Activated CD4-positive, alpha-beta T cell treated with anti-CD3 and anti-CD28 coated beads, Interleukin-2, amount 50 U/mL, for 1 hour (primary cell): ENCODE results near the gene ADAMTS8.

ENCODE experiments used
- DNase-seq: peaks from one replicate; pipeline ENCODE4 v3.0.0-alpha.2; 2020

ADAMTS8 gene

DNA sequence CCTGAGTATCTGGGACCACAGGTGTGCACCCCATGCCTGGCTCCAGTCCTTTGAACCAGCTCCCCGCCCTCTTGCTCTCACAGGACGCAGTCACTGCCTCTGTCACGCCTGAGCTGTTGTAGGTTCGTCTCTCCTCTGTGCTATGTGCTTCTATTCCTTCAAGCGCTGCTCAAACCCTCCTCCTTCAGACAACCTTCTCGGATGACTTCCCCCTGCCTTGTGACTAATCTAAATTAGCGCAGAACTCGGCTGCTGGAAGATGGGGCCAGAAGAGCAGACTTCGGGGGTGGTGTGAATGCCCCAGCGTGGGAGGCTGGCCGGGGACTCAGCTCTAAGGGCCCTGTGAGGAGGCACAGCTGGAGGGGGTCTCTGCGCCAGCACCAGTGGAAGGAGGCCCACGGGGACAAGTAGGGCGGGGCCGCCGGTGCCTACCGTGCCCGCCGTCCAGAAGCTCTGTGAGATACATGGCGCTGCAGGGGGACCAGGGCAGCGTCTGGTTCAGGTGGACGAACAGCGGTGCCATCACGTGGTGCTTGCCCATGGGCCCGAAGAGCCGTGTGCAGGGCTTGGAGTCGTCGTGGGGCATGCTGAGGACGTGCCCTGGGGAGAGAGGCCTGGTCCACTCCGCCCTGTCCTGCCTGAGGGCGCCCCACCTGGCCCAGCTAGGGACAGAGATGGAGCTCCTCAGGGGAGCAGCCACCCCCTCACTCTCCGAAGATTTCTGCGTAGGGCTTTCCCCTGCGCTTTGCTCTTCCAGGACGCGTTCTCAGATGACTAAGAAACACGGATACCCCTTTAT is 12.5 kb downstream of the ADAMTS8 start:
- no peak for DNase-seq

DNA sequence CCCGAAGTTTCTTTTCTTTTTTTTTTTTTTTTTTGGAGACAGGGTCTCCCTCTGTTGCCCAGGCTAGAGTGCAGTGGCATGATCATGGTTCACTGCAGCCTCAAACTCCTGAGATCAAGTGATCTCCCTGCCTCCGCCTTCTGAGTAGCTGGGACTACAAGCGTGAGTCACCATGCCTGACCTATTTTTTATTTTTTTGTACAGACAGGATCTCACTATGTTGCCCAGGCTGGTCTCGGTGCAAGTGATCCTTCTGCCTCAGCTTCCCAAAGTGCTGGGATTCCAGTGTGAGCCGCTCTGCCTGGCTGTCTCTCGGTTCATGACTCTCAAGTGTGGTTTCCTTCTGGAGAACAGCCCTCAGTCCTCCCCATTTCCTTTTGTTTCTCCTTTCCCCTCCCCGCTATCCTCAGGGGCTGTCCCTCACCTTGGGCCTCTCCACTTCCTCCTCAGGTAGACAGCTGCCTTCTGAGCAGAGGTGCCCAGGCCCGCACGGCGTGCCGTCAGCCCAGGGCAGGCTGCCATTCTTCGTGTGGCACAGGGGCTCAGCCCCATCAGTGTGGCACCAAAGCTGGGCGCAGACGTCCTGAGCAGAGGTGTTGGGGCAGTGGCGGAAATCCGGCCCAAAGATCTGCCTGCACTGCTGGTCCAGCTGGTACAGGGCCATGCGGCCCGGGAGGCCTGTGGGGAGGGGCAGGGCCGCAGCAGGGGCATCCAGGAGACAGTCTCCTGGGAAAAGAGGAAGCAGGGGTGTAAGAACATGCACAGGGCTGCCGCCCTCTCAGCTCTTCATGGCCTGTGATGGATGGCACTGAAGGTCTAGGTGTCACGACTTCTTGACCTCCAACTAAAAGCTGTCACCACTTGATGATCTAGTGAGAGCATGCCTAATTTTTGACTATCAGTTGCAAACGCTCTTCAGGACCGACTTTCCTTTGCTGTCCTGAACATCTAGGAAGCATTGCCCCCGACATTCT is 14.0 kb downstream of the ADAMTS8 start:
- no peak for DNase-seq

DNA sequence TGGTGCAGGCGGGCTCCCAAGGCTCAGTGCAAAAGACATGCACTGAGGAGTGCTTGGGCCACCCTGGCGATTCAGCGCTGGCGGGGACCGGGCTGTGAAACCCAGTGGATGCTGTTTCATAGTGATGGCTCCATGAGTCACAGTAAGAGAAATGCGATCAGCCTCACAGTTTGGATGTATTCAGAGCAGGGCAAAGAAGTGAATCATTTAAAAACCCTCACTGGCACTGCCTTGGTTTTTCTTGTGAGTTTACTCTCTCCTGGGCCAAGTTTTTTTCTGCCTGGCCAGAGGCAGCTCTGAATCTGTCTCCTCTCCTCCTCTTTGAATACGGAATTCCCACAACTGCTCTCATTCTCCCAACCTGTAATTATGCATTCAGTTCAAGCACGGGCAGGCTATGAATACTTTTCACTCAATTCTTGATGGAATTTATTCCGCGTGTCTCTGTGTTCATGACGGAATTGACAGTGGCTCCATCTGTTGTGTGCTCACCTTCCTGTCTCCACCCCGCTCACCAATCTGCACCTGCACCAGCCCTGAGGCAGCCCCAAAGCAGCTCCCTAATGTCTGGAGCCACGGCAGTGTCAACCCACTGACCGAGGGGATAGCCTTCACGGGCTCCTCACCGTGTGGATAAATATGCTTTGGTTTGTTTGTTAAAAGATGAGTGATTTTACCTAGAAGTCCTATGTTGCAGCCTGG is 14.9 kb downstream of the ADAMTS8 start:
- DNase-seq = no peak

DNA sequence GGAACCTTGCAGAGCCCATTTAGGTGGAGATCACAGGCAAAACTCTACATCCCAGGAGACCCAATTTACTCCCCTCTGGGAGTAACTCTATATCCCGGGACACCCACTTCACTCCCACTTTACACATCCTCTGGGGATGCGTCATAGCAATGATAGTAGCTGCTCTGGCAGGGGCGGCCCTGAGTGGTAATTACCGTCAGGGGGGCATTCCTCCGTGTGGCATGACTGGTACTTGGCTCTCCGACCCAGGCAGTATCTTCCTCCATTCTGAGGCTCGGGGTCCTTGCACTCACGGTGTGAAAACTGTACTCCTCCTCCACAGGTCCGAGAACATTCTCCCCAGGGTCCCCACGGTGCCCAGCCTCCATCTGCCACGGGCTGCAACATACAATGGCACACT is 17.2 kb downstream of the ADAMTS8 start:
- no peak for DNase-seq

DNA sequence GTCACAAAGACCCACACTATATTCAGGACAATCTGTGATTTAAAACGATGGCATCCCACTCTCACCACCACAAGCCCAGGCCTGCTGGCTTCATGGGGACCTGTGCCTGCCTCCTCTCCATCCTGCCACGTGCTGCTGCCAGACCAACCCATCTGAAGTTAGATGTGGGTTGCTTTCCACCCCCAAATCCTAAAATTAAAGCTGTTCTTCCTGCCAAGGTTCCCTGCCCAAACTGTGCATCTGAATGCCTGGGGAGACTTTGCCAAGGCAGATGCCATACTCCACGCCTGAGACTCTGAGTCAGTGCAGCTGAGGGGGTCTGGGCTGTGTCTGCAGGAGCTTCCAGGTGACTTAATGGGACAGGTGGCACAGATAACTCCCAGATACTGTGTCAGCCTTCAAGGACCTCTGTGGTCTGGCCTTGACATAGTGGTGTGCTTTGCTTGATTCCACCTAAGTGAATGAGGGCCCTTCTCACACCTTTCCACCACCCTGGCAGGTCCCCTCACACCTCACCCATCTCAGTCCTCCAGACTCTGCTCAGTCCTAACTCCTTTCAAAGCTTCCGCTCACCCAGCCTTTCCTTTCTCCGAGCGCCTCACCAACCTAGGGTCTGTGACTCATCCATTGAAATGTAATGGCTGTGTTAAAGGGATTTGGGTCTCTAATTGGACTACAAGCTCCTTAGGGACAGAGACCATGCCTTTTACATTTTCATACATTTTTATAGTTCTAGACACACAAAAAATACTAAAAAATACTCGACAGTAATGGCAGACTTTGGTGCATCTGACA is 18.6 kb downstream of the ADAMTS8 start:
- no peak for DNase-seq

DNA sequence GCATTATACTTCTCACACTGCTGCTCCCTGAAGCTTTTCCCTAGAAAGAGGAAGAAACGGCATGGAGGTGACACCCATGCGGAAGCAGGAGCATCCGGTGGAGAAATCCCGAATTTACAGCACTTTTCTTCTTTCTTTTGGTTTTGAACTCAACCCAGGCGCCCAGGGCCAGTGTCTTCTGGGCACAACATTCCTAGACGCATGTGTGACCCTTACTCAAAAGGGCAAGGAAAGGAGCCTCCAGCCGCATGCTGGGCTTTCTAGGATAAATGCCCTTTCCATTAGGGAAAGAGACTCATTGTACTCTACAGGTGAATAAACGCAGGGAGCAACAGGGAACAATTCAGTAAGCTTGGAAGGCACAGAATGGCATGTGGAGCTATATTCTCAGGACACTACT is 19.5 kb downstream of the ADAMTS8 start:
- no peak for DNase-seq

DNA sequence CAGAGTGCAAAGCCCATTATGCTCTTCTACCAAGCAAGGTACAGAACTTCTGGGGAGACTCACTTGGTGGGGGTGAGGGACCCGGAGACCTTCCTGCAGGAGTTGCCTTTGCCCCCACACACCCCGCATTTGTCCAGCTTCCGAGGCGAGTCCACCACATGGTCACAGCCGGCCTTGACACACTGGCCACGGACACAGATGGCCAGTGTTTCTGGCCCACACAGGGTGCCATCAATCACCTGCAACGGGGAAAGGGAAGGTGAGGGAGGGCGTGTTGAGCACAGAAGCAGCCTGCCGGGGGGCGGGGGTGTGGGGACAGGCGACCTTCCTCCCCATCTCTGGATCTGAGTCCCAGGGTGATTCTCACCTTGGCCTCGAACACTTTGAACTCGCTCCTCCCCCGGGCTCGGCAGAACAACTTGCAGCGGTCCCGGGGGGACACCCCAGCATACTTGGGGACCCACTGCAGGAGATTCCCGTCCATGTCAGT is 20.0 kb downstream of the ADAMTS8 start:
- no peak for DNase-seq

DNA sequence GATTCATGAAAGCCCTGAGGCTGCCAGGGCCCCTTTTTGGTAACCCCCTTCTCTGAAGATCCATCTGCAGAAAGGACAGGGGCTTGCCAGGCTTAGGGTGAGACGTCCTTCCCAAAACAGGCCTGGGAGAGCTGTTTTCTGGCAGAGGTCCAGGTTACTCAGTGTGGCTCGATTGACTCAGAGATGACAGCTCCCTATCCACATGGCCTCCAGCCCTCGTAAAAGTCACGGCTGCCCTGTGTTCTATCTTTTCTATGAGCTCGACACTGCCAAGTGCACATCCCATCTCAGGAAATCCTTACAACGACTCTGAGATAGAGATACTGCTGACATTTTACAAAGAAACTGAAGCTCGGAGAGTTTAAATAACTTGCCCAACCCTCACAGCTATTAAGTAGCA is 20.4 kb downstream of the ADAMTS8 start:
- DNase-seq = no peak

DNA sequence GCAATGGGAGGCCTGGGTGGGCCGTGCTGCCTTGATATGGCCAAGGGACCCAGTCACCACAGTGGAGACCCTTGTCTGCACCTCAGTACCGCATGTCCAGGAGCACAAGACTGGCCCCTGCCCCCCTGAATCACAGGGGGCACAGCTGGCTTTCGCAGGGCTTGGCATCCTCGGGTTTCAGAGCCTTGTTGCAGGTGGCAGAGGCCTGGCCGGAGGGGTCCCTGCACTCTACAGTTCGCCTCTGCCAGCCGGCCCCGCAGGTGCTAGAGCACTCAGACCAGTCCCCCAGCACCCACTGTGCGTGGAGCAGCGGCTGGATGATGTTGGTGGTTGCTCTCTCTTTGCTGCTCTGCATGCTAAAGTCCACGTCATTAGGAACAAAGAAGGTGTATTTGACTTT is 23.0 kb downstream of the ADAMTS8 start:
- no peak for DNase-seq

DNA sequence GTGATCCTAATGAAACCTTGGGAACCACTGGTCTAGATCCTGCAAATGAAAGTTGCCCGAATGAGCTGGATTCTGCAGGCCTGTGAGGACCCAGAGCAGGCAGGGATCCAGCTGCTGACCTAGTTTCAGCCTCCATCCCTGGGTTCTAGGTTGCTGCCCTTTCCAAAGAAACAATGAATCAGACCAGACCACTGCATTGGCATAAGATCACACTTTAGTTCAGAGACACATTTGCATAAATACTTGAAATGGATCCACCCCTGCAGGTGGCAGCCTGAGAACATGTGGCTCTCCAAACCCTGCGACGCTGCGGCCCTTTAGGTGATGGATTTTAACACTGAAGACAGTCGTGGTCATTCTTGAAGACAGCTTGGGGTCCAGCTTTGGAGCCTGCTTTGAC is 23.7 kb downstream of the ADAMTS8 start:
- no peak for DNase-seq

DNA sequence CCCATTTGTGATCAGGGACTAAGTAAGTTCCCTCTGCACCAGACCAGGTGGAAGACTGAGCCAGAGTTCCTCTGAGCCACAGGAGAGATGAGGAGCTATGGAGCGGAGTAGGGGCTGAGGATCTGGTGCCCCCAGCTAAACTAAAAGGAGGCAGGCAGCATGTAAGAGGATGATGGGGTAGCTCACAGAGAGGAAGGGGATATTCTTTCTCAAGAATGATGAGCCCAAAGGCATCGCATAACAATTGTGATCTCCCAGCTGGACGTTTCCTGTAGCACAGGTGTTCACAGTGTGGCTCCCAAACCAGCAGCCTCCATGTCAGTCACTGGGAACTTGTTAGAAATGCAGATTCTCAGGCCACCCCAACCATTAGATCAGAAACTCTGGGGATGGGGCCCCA is 24.4 kb downstream of the ADAMTS8 start:
- no peak for DNase-seq

DNA sequence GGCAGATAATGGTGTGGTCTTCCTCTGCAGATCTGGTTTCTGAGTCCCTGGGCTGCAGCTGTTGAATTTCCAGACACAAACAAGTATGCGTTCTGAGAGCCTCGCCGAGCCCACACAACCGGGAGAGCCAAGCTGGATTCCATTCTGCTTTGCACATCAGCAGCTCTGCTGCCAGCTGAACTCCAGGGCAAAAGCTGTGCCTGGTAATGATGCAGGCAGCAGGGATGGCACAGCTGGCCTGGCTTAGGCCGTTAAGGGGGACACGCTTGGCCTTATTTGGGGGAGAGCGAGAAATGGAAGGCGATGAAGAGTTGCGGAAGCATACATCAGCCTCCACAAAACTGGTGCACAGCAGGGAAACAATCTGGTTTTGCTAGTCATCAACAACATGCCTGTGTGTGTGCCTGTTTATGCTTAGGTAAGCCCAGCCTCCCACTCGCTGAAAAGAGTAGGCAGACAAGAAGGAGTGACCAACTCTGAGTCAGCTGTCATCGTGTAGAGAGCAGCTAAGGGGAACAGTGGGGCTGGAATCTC is 25.1 kb downstream of the ADAMTS8 start:
- no peak for DNase-seq

DNA sequence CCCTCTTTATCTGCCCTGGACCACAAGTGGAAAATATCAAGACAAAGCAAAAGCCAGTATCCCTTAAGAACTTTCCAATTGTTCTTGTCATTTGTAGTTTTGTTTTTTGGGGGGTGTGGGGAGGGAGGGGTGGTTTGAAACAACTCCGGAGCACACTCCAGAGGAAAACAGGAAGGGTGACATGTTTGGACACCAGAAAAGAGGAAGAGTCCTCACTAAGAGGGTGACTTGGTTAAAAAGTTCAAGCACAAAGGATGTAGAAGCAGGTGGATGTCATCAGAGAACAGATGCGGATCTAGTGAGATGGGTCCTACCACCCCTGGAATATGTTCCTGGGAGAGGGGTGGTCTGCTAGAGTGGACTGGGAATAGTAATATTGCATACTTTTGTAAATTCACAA is 25.8 kb downstream of the ADAMTS8 start:
- DNase-seq = no peak

DNA sequence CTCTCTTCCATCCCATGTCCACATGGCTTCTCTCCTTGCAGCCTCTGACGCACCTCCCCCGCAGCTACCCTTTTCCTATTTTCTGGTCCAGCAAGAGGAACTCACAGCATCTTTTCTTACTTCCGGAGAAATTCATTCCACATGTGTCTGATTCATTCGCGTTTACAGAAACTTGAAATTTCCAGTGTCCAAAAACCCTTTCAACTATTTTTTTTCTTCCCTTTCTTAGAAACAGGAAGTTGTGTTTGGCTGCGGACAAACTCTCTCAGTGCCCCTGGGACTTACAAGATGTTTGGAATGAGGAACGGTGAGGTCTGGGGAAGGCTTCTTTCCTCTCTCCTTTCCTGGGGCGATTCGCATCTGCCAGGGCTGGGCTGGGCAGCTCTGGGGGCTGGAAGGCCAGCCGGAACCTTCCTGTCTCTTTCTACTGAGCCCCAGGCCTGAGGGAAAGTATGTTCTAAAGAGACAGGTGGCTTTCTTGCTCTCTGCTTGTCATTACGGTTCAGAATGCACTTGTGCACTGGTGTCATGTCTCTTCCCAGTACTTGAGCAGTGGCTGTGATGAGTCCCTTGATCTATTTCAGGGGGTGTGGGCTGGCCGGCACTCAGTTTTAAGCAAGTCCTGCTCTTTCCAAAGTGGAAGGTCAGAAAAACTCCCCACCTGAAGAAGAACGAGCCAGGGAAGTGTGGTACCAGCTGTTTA is 27.5 kb downstream of the ADAMTS8 start:
- DNase-seq = no peak

DNA sequence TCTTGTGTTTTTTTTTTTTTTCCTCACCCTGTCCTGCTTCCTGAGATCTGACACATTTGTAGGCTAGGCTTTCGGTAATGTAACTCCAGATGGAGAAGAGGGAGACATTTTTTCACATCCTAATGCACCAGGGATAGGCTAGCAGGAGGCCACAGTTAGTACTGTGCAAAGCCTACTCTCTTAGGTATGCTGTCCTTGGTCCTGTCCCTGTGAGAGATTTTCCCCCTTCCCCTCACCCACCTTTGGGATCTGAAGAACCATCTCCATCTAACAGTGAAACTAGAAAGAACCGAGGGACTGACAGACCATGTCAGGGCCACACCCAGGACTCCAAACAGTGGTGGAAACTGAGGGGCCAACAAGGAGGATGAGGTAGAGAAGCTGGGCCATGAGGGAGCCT is 29.2 kb downstream of the ADAMTS8 start:
- no peak for DNase-seq

DNA sequence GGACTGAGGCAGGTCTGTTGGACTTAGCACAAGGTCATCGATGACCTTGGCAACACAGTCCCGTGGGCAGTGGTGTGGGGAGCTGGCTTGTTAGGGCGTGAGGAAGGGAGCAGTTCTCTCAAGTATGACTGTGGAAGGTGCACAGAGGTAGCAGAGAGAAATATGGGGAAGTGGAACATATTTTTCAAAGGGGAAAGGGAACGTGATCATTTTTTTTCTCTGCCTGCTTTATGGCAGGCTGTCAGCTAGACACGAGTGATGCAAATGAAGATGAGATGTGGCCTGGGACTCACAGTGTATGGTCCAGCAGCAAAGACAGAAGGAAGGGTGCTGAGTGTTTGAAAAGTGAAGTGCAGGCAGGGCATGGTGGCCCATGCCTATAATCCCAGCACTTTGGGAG is 30.6 kb downstream of the ADAMTS8 start:
- no peak for DNase-seq

DNA sequence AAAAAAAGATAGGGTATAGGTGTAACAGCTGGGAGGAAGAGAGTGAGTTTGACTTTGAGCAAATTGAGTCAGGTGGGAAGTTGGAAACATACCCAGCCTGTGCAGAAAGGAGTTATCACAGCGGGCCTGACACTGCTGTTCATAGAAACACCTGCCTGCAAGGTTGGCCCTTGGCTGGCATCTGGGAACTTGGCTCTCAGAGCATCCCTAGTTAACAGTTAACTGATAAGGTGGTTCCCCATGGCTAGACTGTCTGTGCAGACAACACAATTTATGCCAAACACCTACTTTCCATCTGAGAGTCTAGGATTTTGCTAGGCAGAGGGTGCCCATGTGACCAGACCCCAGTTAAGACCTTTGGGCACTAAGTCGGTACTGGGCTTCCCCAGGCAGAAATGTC is 31.4 kb downstream of the ADAMTS8 start:
- DNase-seq = no peak

DNA sequence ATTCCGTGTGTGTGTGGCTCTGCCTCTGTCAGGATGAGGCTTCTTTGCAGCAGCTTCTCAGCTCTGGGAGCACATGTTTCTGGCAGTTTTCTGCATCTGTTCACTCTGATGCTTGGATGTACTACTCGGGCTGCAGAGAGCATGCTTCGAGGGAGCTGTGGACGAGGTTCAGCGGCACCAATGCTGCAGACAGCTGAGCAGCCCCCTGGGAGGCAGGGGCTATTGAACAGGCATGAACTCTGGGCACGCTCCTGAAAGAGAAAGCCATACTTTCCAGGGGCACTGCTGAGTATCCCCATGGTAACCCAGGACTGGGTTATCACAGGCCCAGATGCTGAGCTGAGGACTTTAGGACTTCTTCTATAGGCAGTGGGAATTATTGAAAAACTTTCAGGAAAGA is 33.8 kb downstream of the ADAMTS8 start:
- no peak for DNase-seq

DNA sequence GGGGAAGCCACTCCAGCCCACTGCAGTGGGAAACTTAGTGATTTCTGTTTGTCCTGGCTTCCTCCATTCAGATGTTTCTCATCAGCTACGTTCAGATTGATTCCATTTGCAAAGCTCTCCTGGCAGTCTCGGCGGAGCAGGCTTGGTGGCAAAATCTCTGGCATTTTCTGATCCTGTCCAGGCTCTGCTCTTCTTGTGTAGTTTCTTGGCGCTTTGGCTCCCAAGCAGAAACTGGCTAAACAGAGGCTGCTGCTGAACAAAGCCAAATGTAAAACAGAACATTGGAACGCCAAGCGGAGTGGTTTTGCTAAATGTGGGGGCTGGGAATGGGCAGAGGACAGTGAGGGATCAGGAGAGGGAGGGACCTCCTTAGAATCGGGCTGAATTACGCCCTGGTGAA is 36.7 kb downstream of the ADAMTS8 start:
- no peak for DNase-seq

DNA sequence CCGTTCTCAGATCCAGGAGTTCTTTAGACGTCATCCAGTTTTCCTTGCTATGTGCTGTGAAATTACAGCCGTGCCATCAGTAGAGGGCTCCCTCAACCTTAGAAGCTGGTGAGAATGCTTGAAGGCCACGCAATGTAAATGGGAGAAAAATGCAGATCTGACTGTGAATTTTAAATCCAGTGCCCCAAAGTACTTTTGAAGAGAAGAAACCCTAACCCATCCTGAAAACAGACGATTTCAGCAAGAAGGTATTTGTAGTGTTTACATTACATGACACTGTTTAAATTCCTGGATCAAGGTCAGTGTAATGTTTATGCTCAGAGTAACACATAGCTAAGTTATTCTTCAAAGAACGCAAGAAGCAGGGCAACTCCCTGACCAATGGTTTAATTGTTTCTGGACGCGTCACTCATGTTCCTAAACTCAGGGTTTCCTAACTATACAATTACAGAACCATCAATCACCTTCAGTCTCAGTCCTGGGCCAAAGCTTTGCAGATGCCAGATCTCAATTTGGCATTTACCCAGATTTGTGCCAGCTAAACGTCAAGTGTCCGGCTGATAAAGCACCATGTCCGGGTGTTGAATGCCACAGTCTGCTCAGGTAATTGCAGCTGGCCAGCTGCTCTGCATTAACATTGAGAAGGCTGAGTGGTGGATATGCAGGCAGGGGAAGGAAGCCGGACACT is 38.2 kb downstream of the ADAMTS8 start:
- no peak for DNase-seq
